ENCODE measurements around the gene AUTS2.

AUTS2 gene

DNA sequence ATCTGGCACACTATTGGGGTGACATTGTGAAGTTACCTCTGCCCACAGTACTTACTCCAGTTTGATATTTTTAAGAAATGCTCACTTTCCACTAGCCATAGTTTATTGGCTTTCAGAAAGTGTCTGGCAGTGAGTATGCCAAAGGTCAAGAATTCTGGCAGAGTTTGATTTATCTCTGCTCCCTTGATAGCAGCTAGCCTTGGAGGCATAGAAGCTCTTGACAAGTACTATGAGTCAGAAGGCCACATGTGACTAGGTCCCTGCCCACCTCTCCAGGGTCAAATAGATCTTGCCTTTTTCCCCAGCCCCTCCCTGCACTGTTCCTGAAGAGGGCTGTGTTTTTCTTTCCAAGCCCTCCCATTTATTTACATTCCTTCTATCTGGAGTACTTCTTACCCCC is 202.2 kb downstream of the AUTS2 start:
- TF ChIP-seq YY1 (IDR thresholded peaks at IDR 0.05; ENCODE audit: insufficient read depth, insufficient read length) (no peak), ZNF274 (IDR thresholded peaks at IDR 0.05; ENCODE audit: low read depth, low read length) (no peak), SUZ12 (IDR thresholded peaks at IDR 0.05; ENCODE audit: extremely low read depth, insufficient read depth, insufficient read length) (no peak)
- Histone ChIP-seq H3K9ac (ENCODE audit: insufficient read length, low read depth) (no peak overlapping the region), H3K36me3 (ENCODE audit: insufficient read depth, insufficient read length, low read length) (no peaks in the 10 kb centered on the region), H3K27me3 (ENCODE audit: insufficient read depth, insufficient read length) (no peaks in the 10 kb centered on the region), H3K4me1 (ENCODE audit: insufficient read depth, insufficient read length) (no peaks in the 10 kb centered on the region), H3K9me3 (ENCODE audit: insufficient read depth, low read length) (no peaks in the 10 kb centered on the region), H3K4me3 (ENCODE audit: insufficient read length, low read depth) (no peak overlapping the region)
- peak; percentile 28 for DNase-seq (ENCODE audit: low read depth, low spot score)

DNA sequence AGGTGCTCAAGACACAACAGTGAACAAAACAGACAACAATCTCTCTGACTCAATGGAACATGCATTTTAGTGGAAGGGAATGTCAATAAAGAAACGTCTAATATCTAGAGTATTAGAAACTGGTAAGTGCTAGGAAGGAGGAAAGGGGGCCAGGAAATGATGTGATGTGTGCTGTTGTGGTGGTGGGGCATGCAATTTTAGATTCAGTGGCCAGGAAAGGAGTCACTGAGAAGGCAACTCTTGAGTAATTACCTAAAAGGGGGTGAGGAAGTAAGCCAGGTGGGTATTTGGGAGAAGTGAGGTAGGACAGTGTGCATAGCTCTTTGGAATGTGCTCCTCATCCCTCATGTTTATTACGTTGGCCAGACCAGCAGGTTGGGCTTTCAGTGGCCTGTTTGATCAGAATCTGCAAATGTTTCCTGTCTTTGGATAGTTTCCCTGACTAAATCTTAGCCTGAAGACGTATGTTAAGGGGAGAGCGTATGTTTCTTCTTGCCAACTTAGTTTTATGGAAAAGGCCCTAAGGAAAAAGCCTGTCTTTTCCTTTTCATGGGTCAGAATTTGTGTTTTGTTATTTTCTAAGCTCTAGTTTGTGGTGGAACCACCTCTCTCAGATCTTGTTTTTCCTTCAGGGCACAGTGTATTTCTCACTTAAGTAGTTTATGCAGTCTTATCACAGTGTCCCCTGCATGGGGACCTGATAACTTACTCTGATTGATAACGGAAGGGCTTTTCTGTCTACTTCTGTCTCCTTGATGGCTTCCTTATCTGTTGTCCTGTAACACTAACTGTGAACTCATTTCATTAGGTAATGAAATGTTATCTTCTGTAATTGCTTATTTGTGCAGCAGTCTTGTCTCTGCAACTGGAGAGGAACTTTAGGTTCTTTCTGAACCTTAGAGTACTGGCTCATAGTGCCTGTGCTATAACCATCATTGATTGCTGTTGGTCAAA is 203.7 kb downstream of the AUTS2 start:
- H3K27me3 ChIP-seq (ENCODE audit: insufficient read depth, insufficient read length): no peaks in the 10 kb centered on the region
- no peak for DNase-seq (ENCODE audit: low read depth, low spot score)

DNA sequence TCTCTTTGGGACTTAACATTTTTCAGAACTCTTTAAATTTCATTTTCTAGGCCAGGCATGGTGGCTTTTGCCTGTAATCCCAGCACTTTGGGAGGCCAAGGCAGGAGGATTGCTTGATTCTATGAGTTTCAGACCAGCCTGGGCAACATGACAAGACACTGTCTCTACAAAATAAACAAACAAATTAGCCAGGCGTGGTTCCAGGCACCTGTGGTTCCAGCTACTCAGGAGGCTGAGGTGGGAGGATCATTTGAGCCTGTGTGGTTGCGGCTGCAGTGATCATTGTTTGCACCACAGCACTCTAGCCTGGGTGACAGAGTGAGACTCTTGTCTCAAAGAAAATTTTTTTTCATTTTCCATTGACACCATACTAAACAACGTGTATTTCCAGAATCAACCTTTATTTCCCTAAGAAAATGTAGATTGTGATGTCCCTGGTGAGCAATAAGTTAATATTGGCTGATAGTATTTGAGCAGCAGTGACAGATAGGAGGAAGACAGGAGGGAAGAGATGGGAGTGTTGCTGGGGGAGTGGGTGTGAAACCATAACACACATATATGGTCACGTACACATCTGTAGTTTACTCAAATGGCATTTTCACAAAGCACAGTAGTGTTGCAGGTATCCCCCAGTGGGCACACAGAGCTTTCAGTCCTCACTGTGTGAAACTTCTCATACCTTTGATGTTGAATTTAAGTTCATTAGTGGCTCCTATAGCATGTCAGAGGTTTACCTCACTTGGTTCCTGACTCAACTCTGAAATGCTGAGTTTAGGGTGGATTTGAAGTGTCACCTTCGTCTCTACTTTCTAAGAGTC is 205.6 kb downstream of the AUTS2 start:
- DNase-seq (ENCODE audit: low read depth, low spot score): no peak
- TF ChIP-seq ZNF274 (IDR thresholded peaks at IDR 0.05; ENCODE audit: low read depth, low read length) (no peak), YY1 (IDR thresholded peaks at IDR 0.05; ENCODE audit: insufficient read depth, insufficient read length) (no peak), SUZ12 (IDR thresholded peaks at IDR 0.05; ENCODE audit: extremely low read depth, insufficient read depth, insufficient read length) (no peak)
- Histone ChIP-seq H3K9me3 (ENCODE audit: insufficient read depth, low read length) (no peaks in the 10 kb centered on the region), H3K27me3 (ENCODE audit: insufficient read depth, insufficient read length) (no peaks in the 10 kb centered on the region), H3K36me3 (ENCODE audit: insufficient read depth, insufficient read length, low read length) (no peaks in the 10 kb centered on the region), H3K9ac (ENCODE audit: insufficient read length, low read depth) (no peak overlapping the region), H3K4me3 (ENCODE audit: insufficient read length, low read depth) (no peak overlapping the region), H3K4me1 (ENCODE audit: insufficient read depth, insufficient read length) (no peaks in the 10 kb centered on the region)

More for the DNA sequence above, 203.7 kb downstream of the AUTS2 start:
- H3K36me3 ChIP-seq (ENCODE audit: insufficient read depth, insufficient read length, low read length): no peaks in the 10 kb centered on the region
- no peak overlapping the region for H3K4me3 ChIP-seq (ENCODE audit: insufficient read length, low read depth)
- H3K4me1 ChIP-seq (ENCODE audit: insufficient read depth, insufficient read length): no peaks in the 10 kb centered on the region
- H3K9ac ChIP-seq (ENCODE audit: insufficient read length, low read depth): no peak overlapping the region
- TF ChIP-seq SUZ12 (IDR thresholded peaks at IDR 0.05; ENCODE audit: extremely low read depth, insufficient read depth, insufficient read length) (no peak), YY1 (IDR thresholded peaks at IDR 0.05; ENCODE audit: insufficient read depth, insufficient read length) (no peak), ZNF274 (IDR thresholded peaks at IDR 0.05; ENCODE audit: low read depth, low read length) (no peak)
- no peaks in the 10 kb centered on the region for H3K9me3 ChIP-seq (ENCODE audit: insufficient read depth, low read length)

DNA sequence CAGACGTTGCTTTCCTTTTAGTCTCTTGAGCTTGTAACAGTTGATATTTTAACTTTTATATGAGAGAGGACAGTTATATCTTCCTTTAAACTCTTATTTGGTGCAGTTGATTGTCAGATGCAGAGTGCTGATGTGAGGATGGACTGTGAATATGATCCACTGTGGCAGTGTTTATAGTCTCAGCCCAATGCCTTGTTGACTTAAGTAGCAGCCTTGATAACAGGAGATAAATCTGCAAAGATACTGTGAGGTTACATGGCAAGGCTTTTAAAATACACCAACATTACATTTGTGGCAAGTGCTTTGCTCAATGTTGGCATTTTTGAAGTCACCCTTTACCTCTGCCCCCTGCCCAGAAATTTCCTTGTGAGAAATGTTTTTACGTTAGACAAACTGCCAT is 206.7 kb downstream of the AUTS2 start:
- Histone ChIP-seq H3K36me3 (ENCODE audit: insufficient read depth, insufficient read length, low read length) (no peaks in the 10 kb centered on the region), H3K4me1 (ENCODE audit: insufficient read depth, insufficient read length) (no peaks in the 10 kb centered on the region)
- no peak for TF ChIP-seq SUZ12 (IDR thresholded peaks at IDR 0.05; ENCODE audit: extremely low read depth, insufficient read depth, insufficient read length)
- no peak for TF ChIP-seq YY1 (IDR thresholded peaks at IDR 0.05; ENCODE audit: insufficient read depth, insufficient read length)
- no peak for TF ChIP-seq ZNF274 (IDR thresholded peaks at IDR 0.05; ENCODE audit: low read depth, low read length)

DNA sequence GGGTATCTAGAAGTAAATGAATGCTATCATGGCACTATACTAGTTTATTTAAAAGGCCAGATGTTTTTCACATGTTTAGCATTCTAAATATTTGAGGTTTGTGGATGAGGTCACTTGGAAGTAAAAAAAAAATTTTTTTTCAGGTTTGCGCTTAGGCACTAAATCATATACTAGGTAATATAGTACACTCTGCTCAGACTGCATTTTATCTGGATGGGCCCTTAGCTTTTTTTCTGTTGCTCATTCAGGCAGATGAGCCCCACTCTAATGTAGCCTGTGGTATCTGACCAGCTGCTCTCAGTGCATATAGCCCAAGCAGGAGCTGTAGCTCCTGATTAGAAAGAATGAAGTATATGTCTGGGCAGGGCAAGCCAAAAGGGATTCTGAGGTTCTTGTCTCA is 210.1 kb downstream of the AUTS2 start:
- no peak for TF ChIP-seq ZNF274 (IDR thresholded peaks at IDR 0.05; ENCODE audit: low read depth, low read length)
- TF ChIP-seq SUZ12 (IDR thresholded peaks at IDR 0.05; ENCODE audit: extremely low read depth, insufficient read depth, insufficient read length): no peak
- TF ChIP-seq YY1 (IDR thresholded peaks at IDR 0.05; ENCODE audit: insufficient read depth, insufficient read length): no peak
- no peak overlapping the region for H3K9ac ChIP-seq (ENCODE audit: insufficient read length, low read depth)
- H3K4me3 ChIP-seq (ENCODE audit: insufficient read length, low read depth): no peak overlapping the region
- H3K9me3 ChIP-seq (ENCODE audit: insufficient read depth, low read length): no peaks in the 10 kb centered on the region
- H3K4me1 ChIP-seq (ENCODE audit: insufficient read depth, insufficient read length): no peaks in the 10 kb centered on the region
- H3K36me3 ChIP-seq (ENCODE audit: insufficient read depth, insufficient read length, low read length): no peaks in the 10 kb centered on the region
- no peak for DNase-seq (ENCODE audit: low read depth, low spot score)
- no peaks in the 10 kb centered on the region for H3K27me3 ChIP-seq (ENCODE audit: insufficient read depth, insufficient read length)

More for the DNA sequence above, 206.7 kb downstream of the AUTS2 start:
- no peak for DNase-seq (ENCODE audit: low read depth, low spot score)
- no peak overlapping the region for H3K9ac ChIP-seq (ENCODE audit: insufficient read length, low read depth)
- no peaks in the 10 kb centered on the region for H3K27me3 ChIP-seq (ENCODE audit: insufficient read depth, insufficient read length)
- no peaks in the 10 kb centered on the region for H3K9me3 ChIP-seq (ENCODE audit: insufficient read depth, low read length)
- H3K4me3 ChIP-seq (ENCODE audit: insufficient read length, low read depth): no peak overlapping the region

DNA sequence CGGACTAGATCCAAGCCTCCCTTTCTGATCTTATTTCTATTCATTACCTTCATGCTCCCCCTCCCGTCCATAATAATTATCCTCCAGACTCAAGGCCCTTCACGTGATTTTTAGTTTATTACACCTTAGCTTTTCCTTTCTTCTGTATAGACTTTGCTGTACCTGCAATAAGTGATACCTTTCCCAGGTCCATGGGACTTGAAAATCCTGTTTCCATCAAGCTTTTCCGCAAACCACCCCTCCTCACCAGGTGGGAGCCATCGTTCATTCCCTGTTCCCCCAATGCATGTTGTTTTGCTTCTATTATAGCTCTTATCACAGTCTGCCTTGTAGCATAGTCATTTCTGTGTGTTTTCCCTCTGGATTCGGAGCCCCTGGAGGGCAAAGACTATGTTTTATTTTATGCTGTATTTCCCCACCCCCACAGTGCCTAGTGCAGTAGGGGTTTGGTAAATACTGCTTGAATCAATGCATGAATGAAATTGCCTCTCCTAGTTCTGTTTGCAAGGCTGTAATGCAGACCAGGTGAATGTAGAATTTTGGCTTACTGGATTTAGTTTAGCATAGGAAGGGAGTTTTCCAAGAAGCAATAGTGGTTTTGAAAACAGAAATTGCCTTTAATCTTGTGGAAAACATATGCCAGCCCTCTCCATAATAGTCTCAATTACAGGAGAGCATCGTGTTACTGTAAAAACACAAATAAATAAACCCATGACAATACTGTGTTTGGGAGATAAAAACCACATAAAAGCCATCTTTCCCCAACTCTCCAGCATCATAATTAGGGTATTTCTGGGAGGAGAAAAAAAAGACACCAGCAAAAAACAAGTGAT is 213.4 kb downstream of the AUTS2 start:
- TF ChIP-seq YY1 (IDR thresholded peaks at IDR 0.05; ENCODE audit: insufficient read depth, insufficient read length) (no peak), SUZ12 (IDR thresholded peaks at IDR 0.05; ENCODE audit: extremely low read depth, insufficient read depth, insufficient read length) (no peak), ZNF274 (IDR thresholded peaks at IDR 0.05; ENCODE audit: low read depth, low read length) (no peak)
- Histone ChIP-seq H3K9me3 (ENCODE audit: insufficient read depth, low read length) (no peaks in the 10 kb centered on the region), H3K4me1 (ENCODE audit: insufficient read depth, insufficient read length) (peaks cover 6% of the 10 kb centered on the region), H3K9ac (ENCODE audit: insufficient read length, low read depth) (no peak overlapping the region), H3K27me3 (ENCODE audit: insufficient read depth, insufficient read length) (no peaks in the 10 kb centered on the region), H3K4me3 (ENCODE audit: insufficient read length, low read depth) (no peak overlapping the region), H3K36me3 (ENCODE audit: insufficient read depth, insufficient read length, low read length) (no peaks in the 10 kb centered on the region)
- no peak for DNase-seq (ENCODE audit: low read depth, low spot score)
